SU-DHL-6 (cell line): ENCODE measurements around the gene DPY19L1.
"Not testable (repeated sequence)": the region's sequence is repeated elsewhere in the genome, so short reads cannot be mapped to it uniquely, and the experiment has no call there.

Experiments
- H2AFZ ChIP-seq: fragments of 200-600 bp; sonication (generic); 2 replicates; pipeline ENCODE4 v1.6.1; 2014; ENCODE audit warnings: low read depth, mild to moderate bottlenecking, moderate library complexity, mixed read lengths, antibody characterized with exemption, low read length; ENCODE audit not compliant: severe bottlenecking
- H3F3A ChIP-seq: fragments of 200-600 bp; shearing (Covaris generic); 2 replicates; pipeline ENCODE4 v1.6.0; 2016; ENCODE audit warnings: antibody characterized with exemption, mild to moderate bottlenecking; ENCODE audit not compliant: insufficient read depth
- H3K27ac ChIP-seq: fragments of 200-600 bp; sonication (generic); 2 replicates; pipeline ENCODE4 v1.5.1; 2016; ENCODE audit warnings: low read depth, mild to moderate bottlenecking, low read length, moderate library complexity, mixed read lengths
- H3K27me3 ChIP-seq: fragments of 200-600 bp; sonication (generic), shearing (Covaris generic); 2 replicates; pipeline ENCODE4 v1.6.0; 2014; ENCODE audit warnings: mild to moderate bottlenecking, low read length
- H3K36me3 ChIP-seq: fragments of 200-600 bp; sonication (generic); 2 replicates; pipeline ENCODE4 v1.6.1; 2014; ENCODE audit warnings: mild to moderate bottlenecking, low read length, mixed read lengths
- H3K4me2 ChIP-seq: fragments of 300-600, 200-600 bp; shearing (Covaris generic), sonication (generic); 2 replicates; pipeline ENCODE4 v1.6.0; 2014; ENCODE audit warnings: low read length, low read depth, mild to moderate bottlenecking; ENCODE audit not compliant: poor library complexity, severe bottlenecking
- H3K4me3 ChIP-seq: fragments of 200-600 bp; sonication (generic); 2 replicates; pipeline ENCODE4 v1.5.1; 2014; ENCODE audit warnings: antibody characterized with exemption, low read length, mild to moderate bottlenecking, mixed read lengths; ENCODE audit not compliant: insufficient read depth, poor library complexity, severe bottlenecking
- H3K79me2 ChIP-seq: fragments of 200-600 bp; sonication (generic); 2 replicates; pipeline ENCODE4 v1.6.1; 2014; ENCODE audit warnings: mild to moderate bottlenecking, low read length, moderate library complexity; ENCODE audit not compliant: insufficient read depth
- H3K9ac ChIP-seq: fragments of 200-600 bp; sonication (generic); 2 replicates; pipeline ENCODE4 v1.7.0; 2014; ENCODE audit warnings: mild to moderate bottlenecking, low read length
- H3K9me2 ChIP-seq: fragments of 200-600 bp; sonication (generic); replicated peaks from 2 replicates; pipeline ENCODE4 v1.6.1; 2014; ENCODE audit warnings: low read length; ENCODE audit not compliant: insufficient read depth
- H3K9me3 ChIP-seq: fragments of 200-600 bp; sonication (generic); 2 replicates; pipeline ENCODE4 v1.6.1; 2014; ENCODE audit warnings: low read length, mixed read lengths; ENCODE audit not compliant: insufficient read depth
- H4K20me1 ChIP-seq: fragments of 200-600 bp; sonication (generic); 2 replicates; pipeline ENCODE4 v1.6.1; 2014; ENCODE audit warnings: low read depth, mild to moderate bottlenecking, antibody characterized with exemption, low read length, moderate library complexity, mixed read lengths
- EZH2phosphoT487 ChIP-seq: fragments of 200-600 bp; sonication (generic), shearing (Covaris generic); conservative IDR thresholded peaks from 2 replicates; pipeline ENCODE4 v1.6.1; 2018; ENCODE audit warnings: mild to moderate bottlenecking, antibody characterized with exemption, low read length, moderate library complexity, mixed read lengths
- TF ChIP-seq, protein P1 (sequence below): fragments of 200-600 bp; sonication (generic); IDR thresholded peaks from one replicate; pipeline ENCODE4 v1.5.1; 2017; ENCODE audit warnings: antibody characterized with exemption, mild to moderate bottlenecking, low read length, moderate library complexity; ENCODE audit not compliant: insufficient read depth, poor library complexity, severe bottlenecking

The DPY19L1 gene

GRCh38 chr7:34995757-34996156 is 41.5 kb downstream of the DPY19L1 start:
- no peaks in the 10 kb centered on the region for H4K20me1 ChIP-seq
- H3K9me3 ChIP-seq: no peaks in the 10 kb centered on the region
- H3K4me3 ChIP-seq: no peak overlapping the region
- no peak overlapping the region for H3K4me2 ChIP-seq
- no peak overlapping the region for H3K9ac ChIP-seq
- no peak for TF ChIP-seq EZH2phosphoT487
- TF ChIP-seq, protein P1, sequence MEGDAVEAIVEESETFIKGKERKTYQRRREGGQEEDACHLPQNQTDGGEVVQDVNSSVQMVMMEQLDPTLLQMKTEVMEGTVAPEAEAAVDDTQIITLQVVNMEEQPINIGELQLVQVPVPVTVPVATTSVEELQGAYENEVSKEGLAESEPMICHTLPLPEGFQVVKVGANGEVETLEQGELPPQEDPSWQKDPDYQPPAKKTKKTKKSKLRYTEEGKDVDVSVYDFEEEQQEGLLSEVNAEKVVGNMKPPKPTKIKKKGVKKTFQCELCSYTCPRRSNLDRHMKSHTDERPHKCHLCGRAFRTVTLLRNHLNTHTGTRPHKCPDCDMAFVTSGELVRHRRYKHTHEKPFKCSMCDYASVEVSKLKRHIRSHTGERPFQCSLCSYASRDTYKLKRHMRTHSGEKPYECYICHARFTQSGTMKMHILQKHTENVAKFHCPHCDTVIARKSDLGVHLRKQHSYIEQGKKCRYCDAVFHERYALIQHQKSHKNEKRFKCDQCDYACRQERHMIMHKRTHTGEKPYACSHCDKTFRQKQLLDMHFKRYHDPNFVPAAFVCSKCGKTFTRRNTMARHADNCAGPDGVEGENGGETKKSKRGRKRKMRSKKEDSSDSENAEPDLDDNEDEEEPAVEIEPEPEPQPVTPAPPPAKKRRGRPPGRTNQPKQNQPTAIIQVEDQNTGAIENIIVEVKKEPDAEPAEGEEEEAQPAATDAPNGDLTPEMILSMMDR: no peak
- H3K27ac ChIP-seq: no peak overlapping the region
- no peaks in the 10 kb centered on the region for H3K36me3 ChIP-seq
- H3K79me2 ChIP-seq: no peaks in the 10 kb centered on the region
- H3K9me2 ChIP-seq: no peaks in the 10 kb centered on the region
- H3K27me3 ChIP-seq: no peaks in the 10 kb centered on the region
- no peak overlapping the region for H2AFZ ChIP-seq
- H3F3A ChIP-seq: no peaks in the 10 kb centered on the region

DNA sequence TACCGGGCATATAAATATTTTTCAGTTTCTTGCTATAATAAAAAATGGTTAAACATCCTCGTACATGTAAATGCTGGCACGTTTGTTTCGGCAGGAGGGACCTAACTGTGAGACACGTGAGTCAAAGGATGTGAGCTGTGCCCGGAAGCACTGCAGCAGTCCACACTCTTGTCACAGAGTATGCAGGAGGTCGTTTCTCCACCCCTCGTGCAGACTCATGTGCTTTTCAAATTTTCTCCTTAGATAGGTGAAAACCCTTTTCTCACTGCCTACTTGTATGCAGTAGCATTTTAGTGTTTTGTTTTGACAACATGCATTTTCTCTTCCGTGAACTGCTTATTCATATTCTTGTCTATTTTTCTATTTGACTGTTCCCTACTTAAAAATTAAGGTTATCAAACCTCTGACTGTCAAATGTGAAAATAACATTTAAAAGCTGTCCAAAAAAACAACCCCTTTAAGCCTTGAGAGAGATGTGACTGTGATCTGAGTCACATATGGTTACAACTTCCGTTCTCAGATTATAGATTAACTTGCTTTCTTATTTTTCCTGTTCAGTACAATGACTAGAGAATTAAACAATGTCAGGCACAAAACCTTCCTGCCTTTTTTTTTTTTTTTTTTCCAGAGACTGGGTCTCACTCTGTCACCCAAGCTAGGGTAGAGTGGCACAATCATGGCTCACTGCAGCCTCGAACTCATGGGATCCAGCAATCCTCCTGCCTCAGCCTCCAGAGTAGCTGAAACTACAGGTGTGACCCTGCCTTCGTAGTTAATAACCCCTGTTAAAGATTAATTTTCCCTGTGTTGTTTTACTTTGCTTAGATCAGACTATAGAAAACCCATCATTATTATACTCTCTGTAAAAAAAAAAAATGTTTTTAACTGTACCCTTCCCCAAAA is 45.1 kb downstream of the DPY19L1 start:
- Histone ChIP-seq H3F3A (no peaks in the 10 kb centered on the region), H3K9ac (no peak overlapping the region), H4K20me1 (no peaks in the 10 kb centered on the region), H3K27ac (no peak overlapping the region), H3K36me3 (no peaks in the 10 kb centered on the region), H2AFZ (peak overlapping the region; percentile 10), H3K4me3 (no peak overlapping the region), H3K4me2 (no peak overlapping the region), H3K27me3 (no peaks in the 10 kb centered on the region), H3K79me2 (no peaks in the 10 kb centered on the region), H3K9me3 (no peaks in the 10 kb centered on the region), H3K9me2 (no peaks in the 10 kb centered on the region)
- TF ChIP-seq, protein P1: no peak
- TF ChIP-seq EZH2phosphoT487: no peak

GRCh38 chr7:34988442-34989125 is 48.7 kb downstream of the DPY19L1 start:
- not testable (repeated sequence) for H3K9me3 ChIP-seq, H3K79me2 ChIP-seq, H3K4me3 ChIP-seq, H3K4me2 ChIP-seq, H3K9me2 ChIP-seq, H3K27ac ChIP-seq, H2AFZ ChIP-seq, H3K27me3 ChIP-seq, H3F3A ChIP-seq, H3K9ac ChIP-seq, H4K20me1 ChIP-seq, H3K36me3 ChIP-seq

- not testable (repeated sequence) for H3K36me3 ChIP-seq, H3K9ac ChIP-seq, H3K27ac ChIP-seq, H3K9me3 ChIP-seq, H3F3A ChIP-seq, H2AFZ ChIP-seq, H3K4me3 ChIP-seq, H3K9me2 ChIP-seq, H3K79me2 ChIP-seq, H4K20me1 ChIP-seq, H3K27me3 ChIP-seq, H3K4me2 ChIP-seq
These were observed 52.1 kb downstream of the DPY19L1 start for GRCh38 chr7:34985155-34985554.

- H2AFZ ChIP-seq, H3K27me3 ChIP-seq: not testable (repeated sequence)
These were observed 53.1 kb downstream of the DPY19L1 start for GRCh38 chr7:34984140-34984539.

More at GRCh38 chr7:34984140-34984539, 53.1 kb downstream of the DPY19L1 start:
- not testable (repeated sequence) for H3K9ac ChIP-seq, H3K4me2 ChIP-seq, H3K79me2 ChIP-seq, H3K9me2 ChIP-seq, H3K27ac ChIP-seq, H4K20me1 ChIP-seq, H3F3A ChIP-seq, H3K4me3 ChIP-seq, H3K9me3 ChIP-seq, H3K36me3 ChIP-seq
